BE2C (cell line): ENCODE measurements around the gene TMEM171.

Experiments
- DNase-seq: peaks from one replicate; pipeline ENCODE4 v3.0.0-alpha.2; 2020
- H3K27me3 ChIP-seq: fragments of 250-450 bp; sonication (Bioruptor Pico); 2 replicates; pipeline ENCODE4 v1.5.1; 2020; ENCODE audit warnings: mild to moderate bottlenecking
- H3K36me3 ChIP-seq: fragments of 250-450 bp; sonication (Bioruptor Pico); 2 replicates; pipeline ENCODE4 v1.5.1; 2020; ENCODE audit warnings: mild to moderate bottlenecking
- H3K4me1 ChIP-seq: fragments of 250-450 bp; sonication (Bioruptor Pico); 2 replicates; pipeline ENCODE4 v1.5.1; 2020
- H3K4me3 ChIP-seq: 2 replicates; pipeline ENCODE4 v1.5.1; 2011; ENCODE audit warnings: low read depth, low read length
- H3K9me3 ChIP-seq: fragments of 250-450 bp; sonication (Bioruptor Pico); 2 replicates; pipeline ENCODE4 v1.5.1; 2020
- CTCF ChIP-seq: IDR thresholded peaks from 2 replicates; pipeline ENCODE4 v1.5.1; 2012; ENCODE audit warnings: mild to moderate bottlenecking, low read depth, low read length

Gene TMEM171

GRCh38 chr5:73137563-73138530, 17.5 kb downstream of the TMEM171 start:
- H3K36me3 ChIP-seq = no peaks in the 10 kb centered on the region
- H3K27me3 ChIP-seq = peaks cover 6% of the 10 kb centered on the region
- no peak for TF ChIP-seq CTCF
- DNase-seq = no peak
- H3K9me3 ChIP-seq = no peaks in the 10 kb centered on the region
- no peaks in the 10 kb centered on the region for H3K4me1 ChIP-seq
- no peak overlapping the region for H3K4me3 ChIP-seq

- no peak for DNase-seq
- no peak overlapping the region for H3K4me3 ChIP-seq
- peaks cover 14% of the 10 kb centered on the region for H3K27me3 ChIP-seq
- H3K4me1 ChIP-seq = no peaks in the 10 kb centered on the region
- no peaks in the 10 kb centered on the region for H3K9me3 ChIP-seq
- no peaks in the 10 kb centered on the region for H3K36me3 ChIP-seq
- TF ChIP-seq CTCF = no peak
These were observed 19.1 kb downstream of the TMEM171 start for GRCh38 chr5:73139485-73139884.

GRCh38 chr5:73140801-73141200, 20.4 kb downstream of the TMEM171 start:
- Histone ChIP-seq H3K9me3 (no peaks in the 10 kb centered on the region), H3K27me3 (peaks cover 15% of the 10 kb centered on the region), H3K4me3 (no peak overlapping the region), H3K4me1 (no peaks in the 10 kb centered on the region), H3K36me3 (no peaks in the 10 kb centered on the region)
- no peak for DNase-seq
- TF ChIP-seq CTCF = no peak

GRCh38 chr5:73142035-73142434, 21.7 kb downstream of the TMEM171 start:
- Histone ChIP-seq H3K27me3 (peaks cover 27% of the 10 kb centered on the region), H3K4me3 (no peak overlapping the region), H3K36me3 (no peaks in the 10 kb centered on the region), H3K9me3 (no peaks in the 10 kb centered on the region), H3K4me1 (no peaks in the 10 kb centered on the region)
- no peak for DNase-seq
- TF ChIP-seq CTCF = no peak

GRCh38 chr5:73143716-73144115, 23.3 kb downstream of the TMEM171 start:
- no peaks in the 10 kb centered on the region for H3K36me3 ChIP-seq
- no peaks in the 10 kb centered on the region for H3K4me1 ChIP-seq
- H3K27me3 ChIP-seq = peaks cover 28% of the 10 kb centered on the region
- H3K4me3 ChIP-seq = no peak overlapping the region
- TF ChIP-seq CTCF = no peak
- DNase-seq = no peak
- H3K9me3 ChIP-seq = no peaks in the 10 kb centered on the region

- Histone ChIP-seq H3K36me3 (no peaks in the 10 kb centered on the region), H3K9me3 (no peaks in the 10 kb centered on the region), H3K4me1 (no peaks in the 10 kb centered on the region), H3K27me3 (peaks cover 14% of the 10 kb centered on the region), H3K4me3 (no peak overlapping the region)
- no peak for TF ChIP-seq CTCF
- no peak for DNase-seq
These were observed 29.2 kb downstream of the TMEM171 start for GRCh38 chr5:73149540-73149939.
